HG02610 (cell line): ENCODE measurements around the gene FAAP100.

Experiments
- ATAC-seq: cut with Tn5 transposase; IDR thresholded peaks from one replicate; pipeline ENCODE4 v1.9.1; 2021; ENCODE audit warnings: mild to moderate bottlenecking, moderate library complexity; ENCODE audit not compliant: unreplicated experiment

FAAP100 gene

GRCh38 chr17:81526662-81527571 lies 25.2 kb downstream of the FAAP100 start:
- ATAC-seq, result no peak

GRCh38 chr17:81524865-81525159 lies 27.3 kb downstream of the FAAP100 start:
- no peak for ATAC-seq

GRCh38 chr17:81524039-81524864 lies 27.9 kb downstream of the FAAP100 start:
- ATAC-seq, result no peak

GRCh38 chr17:81523402-81524038 lies 28.6 kb downstream of the FAAP100 start:
- no peak for ATAC-seq

GRCh38 chr17:81522491-81523401 lies 29.4 kb downstream of the FAAP100 start:
- ATAC-seq, result no peak

GRCh38 chr17:81520021-81520901 lies 31.9 kb downstream of the FAAP100 start:
- no peak for ATAC-seq

- no peak for ATAC-seq
Observed at GRCh38 chr17:81519284-81520020, 32.7 kb downstream of the FAAP100 start.

- ATAC-seq, result no peak
Observed at GRCh38 chr17:81518785-81519283, 33.3 kb downstream of the FAAP100 start.

GRCh38 chr17:81518113-81518784 lies 33.9 kb downstream of the FAAP100 start:
- no peak for ATAC-seq

- peak; percentile 25 for ATAC-seq
Observed at GRCh38 chr17:81517339-81518112, 34.6 kb downstream of the FAAP100 start.

- no peak for ATAC-seq
Observed at GRCh38 chr17:81517009-81517338, 35.2 kb downstream of the FAAP100 start.

- ATAC-seq, result no peak
Observed at GRCh38 chr17:81516439-81516838, 35.7 kb downstream of the FAAP100 start.

GRCh38 chr17:81515530-81516041 lies 36.6 kb downstream of the FAAP100 start:
- ATAC-seq, result no peak

GRCh38 chr17:81514739-81515529 lies 37.2 kb downstream of the FAAP100 start:
- no peak for ATAC-seq

- no peak for ATAC-seq
Observed at GRCh38 chr17:81514489-81514738, 37.7 kb downstream of the FAAP100 start.

- ATAC-seq, result no peak
Observed at GRCh38 chr17:81513753-81514488, 38.2 kb downstream of the FAAP100 start.
